Hepatocyte (in vitro differentiated cells): ENCODE results near the gene RNF19B. TPM values are rescaled to one million over a fixed set of nuclear protein-coding genes. Genes with fewer than 3 reads are reported as not detected.
"Not testable (repeated sequence)": the region's sequence is repeated elsewhere in the genome, so short reads cannot be mapped to it uniquely, and the experiment has no call there.

Source experiments
- DNase-seq: peaks from one replicate; pipeline ENCODE4 v3.0.0-alpha.2; 2016; ENCODE audit warnings: low spot score
- H2AFZ ChIP-seq: fragments of 200-600 bp; sonication (generic); 2 replicates; pipeline ENCODE4 v1.6.0; 2016; ENCODE audit warnings: antibody characterized with exemption, mild to moderate bottlenecking
- H3K27ac ChIP-seq: fragments of 200-600 bp; sonication (generic); 2 replicates; pipeline ENCODE4 v1.5.1; 2016; ENCODE audit warnings: mild to moderate bottlenecking
- H3K27me3 ChIP-seq: fragments of 200-600 bp; sonication (generic); 2 replicates; pipeline ENCODE4 v1.6.1; 2016
- H3K36me3 ChIP-seq: fragments of 200-600 bp; sonication (generic); replicated peaks from 2 replicates; pipeline ENCODE4 v1.5.1; 2016; ENCODE audit warnings: low read depth; ENCODE audit not compliant: insufficient read depth
- H3K4me1 ChIP-seq: fragments of 200-600 bp; sonication (generic); 2 replicates; pipeline ENCODE4 v1.5.1; 2016; ENCODE audit warnings: mild to moderate bottlenecking, moderate library complexity; ENCODE audit not compliant: insufficient read depth
- H3K4me2 ChIP-seq: fragments of 200-600 bp; sonication (generic); 2 replicates; pipeline ENCODE4 v1.6.0; 2016
- H3K4me3 ChIP-seq: fragments of 200-600 bp; sonication (generic); 2 replicates; pipeline ENCODE4 v1.5.1; 2016; ENCODE audit warnings: mild to moderate bottlenecking
- H3K79me2 ChIP-seq: fragments of 200-600 bp; sonication (generic); 2 replicates; pipeline ENCODE4 v1.6.0; 2017; ENCODE audit warnings: mild to moderate bottlenecking
- H3K9me2 ChIP-seq: fragments of 200-600 bp; sonication (generic); replicated peaks from 2 replicates; pipeline ENCODE4 v1.6.0; 2017; ENCODE audit warnings: mild to moderate bottlenecking; ENCODE audit not compliant: insufficient read depth
- H3K9me3 ChIP-seq: fragments of 200-600 bp; sonication (generic); 2 replicates; pipeline ENCODE4 v1.5.1; 2016; ENCODE audit warnings: low read depth, mild to moderate bottlenecking
- H4K20me1 ChIP-seq: fragments of 200-600 bp; sonication (generic); 2 replicates; pipeline ENCODE4 v1.6.0; 2016; ENCODE audit warnings: mild to moderate bottlenecking; ENCODE audit not compliant: insufficient read depth, poor library complexity, severe bottlenecking
- EZH2 ChIP-seq: fragments of 200-600 bp; sonication (generic); IDR thresholded peaks from 2 replicates; pipeline ENCODE4 v1.6.1; 2016; ENCODE audit warnings: antibody characterized with exemption, mild to moderate bottlenecking, borderline replicate concordance
- EZH2phosphoT487 ChIP-seq: fragments of 200-600 bp; sonication (generic); IDR thresholded peaks from one replicate; pipeline ENCODE4 v1.6.1; 2018; ENCODE audit warnings: antibody characterized with exemption, mild to moderate bottlenecking, low read depth, moderate library complexity; ENCODE audit not compliant: unreplicated experiment, severe bottlenecking
- WGBS: methylation state at CpG from one replicate; pipeline ENCODE4 v1.1.6; 2016; ENCODE audit warnings: low lambda C conversion rate; ENCODE audit errors: missing lambda C conversion rate; 5-methylcytosine and 5-hydroxymethylcytosine counted together
- polyA plus RNA-seq: library from polyadenylated mRNA; unstranded; fragments of >200 nt; fragmentation: Nextera tagmentation; extraction: Ambion mirVana; gene quantifications from 2 replicates; pipeline ENCODE4 v1.2.1, GENCODE V29; 2016
- total RNA-seq: library from RNA; depleted of rRNA; stranded (reverse); fragments of >200 nt; gene quantifications from 2 replicates; pipeline ENCODE4 v1.2.3, GENCODE V29; 2014
- TF ChIP-seq, protein P1 (sequence below): fragments of 200-600 bp; sonication (generic); IDR thresholded peaks from 2 replicates; pipeline ENCODE4 v1.5.1; 2016; ENCODE audit warnings: antibody characterized with exemption, mild to moderate bottlenecking; ENCODE audit not compliant: poor library complexity

The RNF19B gene
- total and polyA plus RNA-seq, 2 experiments from 2014 or later = 15.5 to 16.1 TPM

DNA sequence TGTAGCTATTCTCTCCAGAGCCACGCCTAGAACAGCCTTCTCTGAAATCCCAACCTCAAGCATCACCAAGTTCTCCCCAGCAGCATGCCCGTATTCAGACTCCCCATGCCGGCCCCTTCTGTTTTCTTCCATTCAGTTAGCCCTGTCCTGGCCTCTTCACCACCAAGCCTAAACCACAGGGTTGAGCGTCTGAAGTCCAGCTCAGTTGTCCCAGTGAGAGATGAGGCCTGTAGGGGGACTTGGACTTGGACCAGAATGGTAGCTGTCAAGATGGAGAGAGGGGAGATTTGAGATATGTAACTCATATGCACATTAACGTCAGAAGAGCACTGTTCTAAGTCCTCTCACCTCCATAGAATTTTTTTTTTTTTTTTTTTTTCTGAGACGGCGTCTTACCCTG lies 58.0 kb downstream of the RNF19B start:
- Histone ChIP-seq H3K4me2 (no peak overlapping the region), H3K27me3 (no peaks in the 10 kb centered on the region), H3K79me2 (no peaks in the 10 kb centered on the region), H3K9me3 (no peaks in the 10 kb centered on the region), H2AFZ (no peak overlapping the region), H3K4me3 (no peak overlapping the region), H3K27ac (no peak overlapping the region), H3K4me1 (peaks cover 5% of the 10 kb centered on the region), H3K9me2 (no peaks in the 10 kb centered on the region), H3K36me3 (no peaks in the 10 kb centered on the region), H4K20me1 (no peaks in the 10 kb centered on the region)
- DNase-seq = no peak
- 86% methylated on average over 5 of the region's 7 CpGs for WGBS
- no peak for TF ChIP-seq EZH2phosphoT487
- no peak for TF ChIP-seq EZH2
- TF ChIP-seq, protein P1, sequence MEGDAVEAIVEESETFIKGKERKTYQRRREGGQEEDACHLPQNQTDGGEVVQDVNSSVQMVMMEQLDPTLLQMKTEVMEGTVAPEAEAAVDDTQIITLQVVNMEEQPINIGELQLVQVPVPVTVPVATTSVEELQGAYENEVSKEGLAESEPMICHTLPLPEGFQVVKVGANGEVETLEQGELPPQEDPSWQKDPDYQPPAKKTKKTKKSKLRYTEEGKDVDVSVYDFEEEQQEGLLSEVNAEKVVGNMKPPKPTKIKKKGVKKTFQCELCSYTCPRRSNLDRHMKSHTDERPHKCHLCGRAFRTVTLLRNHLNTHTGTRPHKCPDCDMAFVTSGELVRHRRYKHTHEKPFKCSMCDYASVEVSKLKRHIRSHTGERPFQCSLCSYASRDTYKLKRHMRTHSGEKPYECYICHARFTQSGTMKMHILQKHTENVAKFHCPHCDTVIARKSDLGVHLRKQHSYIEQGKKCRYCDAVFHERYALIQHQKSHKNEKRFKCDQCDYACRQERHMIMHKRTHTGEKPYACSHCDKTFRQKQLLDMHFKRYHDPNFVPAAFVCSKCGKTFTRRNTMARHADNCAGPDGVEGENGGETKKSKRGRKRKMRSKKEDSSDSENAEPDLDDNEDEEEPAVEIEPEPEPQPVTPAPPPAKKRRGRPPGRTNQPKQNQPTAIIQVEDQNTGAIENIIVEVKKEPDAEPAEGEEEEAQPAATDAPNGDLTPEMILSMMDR = no peak

DNA sequence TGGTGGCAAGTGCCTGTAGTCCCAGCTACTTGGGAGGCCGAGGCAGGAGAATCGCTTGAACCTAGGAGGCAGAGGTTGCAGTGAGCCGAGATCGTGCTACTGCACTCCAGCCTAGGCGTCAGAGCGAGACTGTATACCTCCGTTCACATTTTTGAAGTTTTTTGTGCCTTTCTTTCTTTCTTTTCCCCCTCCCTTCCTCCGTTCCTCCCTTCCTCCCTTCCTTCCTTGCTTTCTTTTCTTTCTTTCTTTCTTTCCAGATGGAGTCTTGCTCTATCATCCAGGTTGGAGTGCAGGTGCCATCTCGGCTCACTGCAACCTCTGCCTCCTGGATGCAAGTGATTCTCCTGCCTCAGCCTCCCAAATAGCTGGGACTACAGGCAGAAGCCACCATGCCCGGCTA lies 59.0 kb downstream of the RNF19B start:
- not testable (repeated sequence) for H3K79me2 ChIP-seq, H4K20me1 ChIP-seq, H3K4me2 ChIP-seq, H2AFZ ChIP-seq, H3K4me1 ChIP-seq, H3K27me3 ChIP-seq, H3K36me3 ChIP-seq, H3K9me2 ChIP-seq, H3K4me3 ChIP-seq, H3K27ac ChIP-seq, DNase-seq, H3K9me3 ChIP-seq
- WGBS = 87% methylated on average over 10 of the region's 10 CpGs

DNA sequence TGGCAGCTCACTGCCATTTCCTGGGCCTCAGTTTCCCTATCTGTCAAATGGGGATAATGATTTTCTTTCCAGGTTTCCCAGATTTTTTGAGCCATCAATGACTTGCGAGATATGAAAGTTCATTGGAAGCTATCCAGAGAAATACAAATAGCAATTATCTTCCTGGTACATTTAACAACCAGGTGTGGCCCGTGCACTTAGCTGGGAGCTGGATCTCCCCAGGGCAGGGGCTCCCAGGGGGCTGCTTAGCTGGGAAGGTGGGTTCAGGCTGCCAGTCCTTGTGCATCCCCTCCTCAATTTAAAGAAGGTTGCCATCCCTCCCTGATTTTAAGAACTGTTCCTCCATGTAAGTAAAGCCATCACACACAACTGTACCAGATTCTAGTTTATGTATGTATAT lies 59.8 kb downstream of the RNF19B start:
- Histone ChIP-seq H2AFZ (no peak overlapping the region), H3K4me1 (peaks cover 7% of the 10 kb centered on the region), H4K20me1 (no peaks in the 10 kb centered on the region), H3K9me3 (no peaks in the 10 kb centered on the region), H3K36me3 (no peaks in the 10 kb centered on the region), H3K4me3 (no peak overlapping the region), H3K9me2 (no peaks in the 10 kb centered on the region), H3K4me2 (no peak overlapping the region), H3K27ac (no peak overlapping the region), H3K27me3 (no peaks in the 10 kb centered on the region), H3K79me2 (no peaks in the 10 kb centered on the region)
- no peak for DNase-seq
- WGBS = 84% methylated on average over 2 of the region's 2 CpGs
- TF ChIP-seq EZH2 (no peak), EZH2phosphoT487 (no peak)
- TF ChIP-seq, protein P1 = no peak

DNA sequence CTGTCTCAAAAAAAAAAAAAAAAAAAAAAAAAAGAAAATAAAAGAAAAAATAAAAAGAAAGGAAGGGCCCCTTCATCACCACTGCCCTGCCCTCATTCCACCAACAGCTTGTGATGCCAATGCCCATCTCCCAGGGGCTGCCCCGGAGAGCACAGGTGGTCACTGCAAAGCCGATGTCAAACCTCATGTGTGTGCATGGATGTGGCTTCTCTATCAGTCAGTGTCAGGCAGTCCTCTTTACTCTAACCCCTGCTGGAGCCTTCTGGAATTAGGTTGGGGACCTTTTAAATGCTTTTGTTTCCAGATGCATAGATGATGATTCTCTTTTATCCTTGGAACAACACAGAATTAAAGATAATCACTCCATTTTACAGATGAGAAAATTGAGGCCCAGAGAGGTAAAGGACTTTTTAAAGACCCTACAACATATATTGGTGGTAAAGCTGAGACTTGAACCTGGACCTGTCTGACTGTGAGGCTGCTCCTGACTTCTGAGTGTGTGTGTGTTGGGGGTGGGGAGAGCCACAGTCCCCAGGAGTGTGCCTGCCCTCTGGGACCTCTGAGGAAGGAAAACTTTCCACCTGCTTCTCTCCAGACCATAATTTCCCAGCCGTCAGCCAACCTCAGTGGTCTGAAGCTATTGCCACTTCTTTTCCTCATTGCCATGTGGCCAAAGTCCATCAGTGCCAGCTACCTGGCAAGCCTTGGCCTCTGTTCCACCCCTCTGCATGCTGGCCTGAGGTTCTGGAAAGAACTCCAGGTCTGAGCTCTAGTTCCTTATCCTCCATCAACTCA lies 60.4 kb downstream of the RNF19B start:
- Histone ChIP-seq H3K4me1 (peaks cover 7% of the 10 kb centered on the region), H4K20me1 (no peaks in the 10 kb centered on the region), H3K36me3 (no peaks in the 10 kb centered on the region), H2AFZ (no peak overlapping the region), H3K27ac (no peak overlapping the region), H3K9me3 (no peaks in the 10 kb centered on the region), H3K79me2 (no peaks in the 10 kb centered on the region), H3K4me2 (no peak overlapping the region), H3K4me3 (no peak overlapping the region), H3K9me2 (no peaks in the 10 kb centered on the region), H3K27me3 (no peaks in the 10 kb centered on the region)
- 83% methylated on average over 3 of the region's 3 CpGs for WGBS
- TF ChIP-seq EZH2phosphoT487 = no peak
- TF ChIP-seq, protein P1 = no peak
- TF ChIP-seq EZH2 = no peak
- DNase-seq = no peak
